DMS79 (cell line): ENCODE data around the gene PRRC2A.
"Not testable (repeated sequence)": the region's sequence is repeated elsewhere in the genome, so short reads cannot be mapped to it uniquely, and the experiment has no call there.

Source experiments
- DNase-seq: peaks from one replicate; lab custom pipeline; 2025; lab: John Stamatoyannopoulos, UW

PRRC2A gene

GRCh38 chr6:31586008-31586407 lies 34.5 kb upstream of the PRRC2A start, which contains the start of gene LST1:
Gene LST1 (plus strand): TSS chr6:31586277. CDS start chr6:31587300, 1,023 bp downstream.
- no peak for DNase-seq

- DNase-seq = no peak
Observed at GRCh38 chr6:31586599-31587281, 33.8 kb upstream of the PRRC2A start.

GRCh38 chr6:31587791-31588777 lies 32.4 kb upstream of the PRRC2A start:
- no peak for DNase-seq

GRCh38 chr6:31588871-31589650 lies 31.5 kb upstream of the PRRC2A start:
- no peak for DNase-seq

GRCh38 chr6:31590691-31591090 lies 29.8 kb upstream of the PRRC2A start:
- DNase-seq = not testable (repeated sequence)

- no peak for DNase-seq
Observed at GRCh38 chr6:31592396-31592771, 28.1 kb upstream of the PRRC2A start.

- no peak for DNase-seq
Observed at GRCh38 chr6:31597006-31597405, 23.5 kb upstream of the PRRC2A start.

- no peak for DNase-seq
Observed at GRCh38 chr6:31607317-31607716, 13.2 kb upstream of the PRRC2A start.

GRCh38 chr6:31609519-31610406 lies 10.8 kb upstream of the PRRC2A start:
- peak; percentile 62 for DNase-seq

- DNase-seq = no peak
Observed at GRCh38 chr6:31610968-31611367, 9.5 kb upstream of the PRRC2A start.

GRCh38 chr6:31614075-31614619 lies 6.4 kb upstream of the PRRC2A start:
- no peak for DNase-seq

GRCh38 chr6:31614684-31615578 lies 5.6 kb upstream of the PRRC2A start, which contains the start of gene AIF1:
Gene AIF1 (plus strand): TSS chr6:31615234. CDS start chr6:31615330, 96 bp downstream.
- no peak for DNase-seq

- no peak for DNase-seq
Observed at GRCh38 chr6:31615748-31616147, 4.8 kb upstream of the PRRC2A start.

GRCh38 chr6:31617010-31617409 lies 3.5 kb upstream of the PRRC2A start:
- DNase-seq = no peak

- peak; percentile 98 for DNase-seq
Observed at GRCh38 chr6:31619805-31620585, 520 bp upstream of the PRRC2A start.

GRCh38 chr6:31621320-31621939 lies 915 bp downstream of the PRRC2A start:
- DNase-seq = no peak

- no peak for DNase-seq
Observed at GRCh38 chr6:31621991-31622390, 1.5 kb downstream of the PRRC2A start.

GRCh38 chr6:31622684-31623091 lies 2.2 kb downstream of the PRRC2A start:
- no peak for DNase-seq
